ENCODE data around the gene ZMYND8.
"Not testable (repeated sequence)": the region's sequence is repeated elsewhere in the genome, so short reads cannot be mapped to it uniquely, and the experiment has no call there.

- TF ChIP-seq YY1 (IDR thresholded peaks at IDR 0.05; ENCODE audit: insufficient read depth, insufficient read length); ZNF274 (IDR thresholded peaks at IDR 0.05; ENCODE audit: low read depth, low read length): not testable (repeated sequence)
Observed at GRCh38 chr20:47307569-47307968, 48.9 kb downstream of the ZMYND8 start.

All from NT2/D1 (cell line).